Muscle of back (tissue), 11 donors: ENCODE measurements around the gene CERKL. TPM values are rescaled to one million over a fixed set of nuclear protein-coding genes. Genes with fewer than 3 reads are reported as not detected.

Experiments used
- DNase-seq, 3 donors: peaks; one replicate each; pipeline versions ENCODE4 v3.0.0 to v3.0.0-alpha.2; 2013
- polyA plus RNA-seq, 10 donors: library from polyadenylated mRNA; unstranded; fragments of 120-200 nt; gene quantifications; one replicate each; pipeline ENCODE4 v1.2.1, GENCODE V29; 2013; ENCODE audit not compliant: insufficient read length in 10 of 10

The CERKL gene
- polyA plus RNA-seq, 10 donors, result 5.7 to 11.2 (median 8.3) TPM

DNA sequence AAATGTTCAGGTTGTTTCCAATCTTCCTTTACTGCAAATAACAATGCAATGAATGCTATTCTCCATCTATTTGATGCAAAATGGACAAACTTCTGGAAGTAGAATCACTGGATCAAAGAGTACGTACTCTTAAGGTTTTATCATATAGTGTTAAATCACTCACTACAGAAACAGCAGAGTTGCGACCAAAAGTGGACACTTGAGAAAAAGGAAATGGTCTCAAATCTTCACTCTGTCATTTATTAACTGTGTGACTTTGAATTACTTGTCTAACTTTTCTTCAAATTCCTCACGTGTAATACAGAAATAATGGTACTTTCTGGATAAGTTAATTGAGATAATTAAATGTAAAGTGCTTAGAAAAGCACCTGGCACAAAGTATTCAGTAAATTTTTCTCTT is 78.1 kb downstream of the CERKL start:
- DNase-seq, result no peak

DNA sequence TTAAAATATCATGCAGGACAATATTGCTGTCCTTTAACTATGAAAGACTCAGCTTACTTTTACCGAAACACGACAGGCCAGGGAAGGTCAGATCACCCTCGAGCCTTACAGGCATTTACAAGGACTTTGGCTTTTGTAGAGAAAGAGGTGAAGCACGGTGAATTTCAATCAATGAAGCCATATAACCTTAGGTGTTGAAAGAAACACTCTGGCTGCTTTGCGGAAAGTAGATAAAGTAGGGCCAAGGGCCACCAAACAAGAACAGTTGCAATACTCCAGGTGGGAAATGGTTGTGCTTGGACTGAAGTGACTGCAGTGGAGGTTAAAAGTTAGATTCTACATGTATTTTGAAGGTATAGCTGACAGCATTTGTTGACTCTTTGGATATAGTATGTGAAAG is 80.5 kb downstream of the CERKL start:
- no peak for DNase-seq

DNA sequence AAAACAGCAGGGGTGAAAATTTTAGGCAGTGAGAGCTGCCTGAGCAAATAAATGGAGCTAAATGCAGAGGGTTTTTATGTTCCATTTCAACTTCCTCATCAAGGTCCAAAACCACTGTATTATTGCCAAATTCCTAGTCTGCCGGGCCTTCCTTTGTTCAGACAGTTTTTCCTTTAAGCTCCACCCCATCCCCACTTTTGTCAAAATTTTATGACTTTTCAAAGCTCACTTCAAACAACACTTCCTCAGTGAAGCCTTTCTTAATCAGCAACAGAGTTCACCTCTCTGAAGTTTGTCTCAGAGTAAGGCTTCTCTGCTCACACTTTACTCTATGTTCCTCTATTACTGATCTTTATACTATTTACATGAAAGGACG is 81.3 kb downstream of the CERKL start:
- DNase-seq, result no peak

DNA sequence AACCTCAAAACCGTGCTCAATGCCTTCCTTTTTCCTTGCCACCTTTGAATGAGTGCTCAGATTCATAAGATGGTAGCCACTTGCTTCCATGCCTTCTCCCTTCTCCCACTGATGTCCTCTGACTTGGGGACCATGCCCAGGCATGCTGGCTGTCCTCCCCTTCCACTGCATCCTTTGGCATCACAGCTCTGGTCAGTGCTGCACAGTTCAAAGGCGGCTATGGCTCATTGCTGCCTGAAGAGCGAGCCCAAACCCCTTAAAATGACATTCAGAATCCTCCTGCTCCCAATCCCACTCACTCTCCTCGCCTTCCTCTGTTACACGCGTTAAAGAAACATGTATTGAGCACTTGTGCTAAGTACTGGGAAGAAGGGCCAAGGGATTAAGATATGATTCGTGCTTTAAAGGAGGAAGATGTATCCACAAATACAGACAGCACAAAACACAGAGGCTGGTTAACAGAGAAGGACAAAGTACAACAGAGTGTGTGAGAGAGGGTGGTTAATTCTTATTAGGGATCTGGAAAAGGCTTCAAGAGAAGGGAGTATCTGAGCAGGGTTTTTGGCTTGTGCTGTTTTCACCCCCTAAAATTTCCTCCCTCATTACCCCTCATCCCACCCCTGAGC is 81.8 kb downstream of the CERKL start:
- DNase-seq, result no peak

DNA sequence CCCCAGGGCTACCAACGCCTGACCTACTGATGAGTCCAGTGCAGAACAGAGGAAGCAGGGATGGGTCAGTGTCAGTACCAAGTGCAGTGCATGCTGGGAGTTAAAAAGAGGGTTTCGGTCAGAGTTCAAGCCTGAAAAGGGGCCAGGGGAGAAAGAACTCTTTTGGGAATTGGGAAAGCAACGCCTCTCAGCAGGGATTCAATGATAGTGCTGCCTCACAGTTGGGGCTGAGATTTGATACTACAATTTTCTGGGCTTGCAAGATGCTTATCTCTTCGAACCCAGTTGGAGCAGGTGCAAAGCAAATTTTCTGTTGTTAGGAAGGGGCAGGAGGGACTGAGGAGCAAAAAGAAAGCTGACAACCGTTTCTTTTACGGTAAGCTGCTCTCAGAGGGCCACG is 82.6 kb downstream of the CERKL start:
- DNase-seq, result no peak

DNA sequence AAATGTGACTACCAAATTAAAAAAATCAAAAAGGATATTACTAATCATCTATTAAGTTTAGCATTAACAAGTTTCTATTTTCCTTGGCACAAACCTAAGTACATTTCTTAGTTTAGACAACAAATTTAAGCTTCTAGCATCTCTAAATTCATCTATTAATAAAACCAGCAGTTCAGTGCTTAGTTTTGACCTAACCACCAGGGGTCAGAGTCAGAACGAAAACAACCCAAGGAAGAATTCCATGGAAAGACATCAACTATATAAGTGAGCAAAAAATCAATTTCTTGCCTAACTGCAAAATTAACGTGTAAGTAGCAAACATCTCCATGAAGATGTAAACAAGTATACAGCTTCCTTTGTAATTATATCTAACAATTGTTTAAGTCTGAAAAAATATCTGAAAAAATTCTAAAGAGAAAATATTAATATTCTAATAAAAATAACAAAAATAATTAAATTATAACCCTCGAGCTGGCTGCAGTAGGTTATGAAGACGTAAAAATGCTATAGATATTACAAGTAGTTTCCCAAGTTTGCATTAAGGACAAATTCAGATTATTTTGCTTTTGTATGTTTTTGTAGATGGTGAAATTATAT is 83.7 kb downstream of the CERKL start:
- peak; percentile 7 to 21 (median 16) for DNase-seq

DNA sequence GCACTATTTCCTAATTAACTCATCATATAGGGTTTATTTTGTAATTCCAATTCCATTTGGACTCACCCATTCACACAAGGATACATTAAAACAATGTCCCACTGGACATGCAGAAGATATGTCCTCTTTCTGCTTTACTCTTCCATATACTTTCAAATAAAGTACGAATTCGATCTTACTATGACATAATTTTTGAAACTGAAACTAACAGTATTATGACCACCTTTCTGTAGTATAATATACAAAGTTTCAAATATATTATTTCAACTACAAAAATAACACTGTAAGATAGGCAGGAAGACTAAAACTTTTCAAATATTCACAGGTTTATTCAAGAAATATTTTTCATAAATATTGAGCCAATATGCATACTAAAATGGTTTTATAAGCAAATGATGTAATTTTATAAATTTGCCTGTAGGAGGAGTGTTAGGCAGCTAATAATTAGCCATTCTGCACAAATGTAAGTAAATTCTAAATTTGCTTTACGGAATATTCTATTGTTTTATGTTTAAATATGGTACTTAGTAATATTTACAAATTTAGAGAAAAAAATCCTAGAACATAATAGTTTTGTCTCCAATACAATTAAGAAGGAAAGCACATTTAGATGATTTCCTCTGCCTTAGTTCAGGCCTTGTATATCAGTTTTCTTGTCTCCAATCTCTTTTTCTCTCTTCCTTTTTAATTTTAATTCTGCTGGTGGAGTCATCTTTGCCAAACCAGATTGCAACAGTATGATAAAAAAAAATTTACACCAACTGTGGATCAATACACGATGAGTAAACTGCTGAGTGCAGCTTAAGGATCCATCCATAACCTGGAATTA is 85.9 kb downstream of the CERKL start:
- DNase-seq, result no peak

DNA sequence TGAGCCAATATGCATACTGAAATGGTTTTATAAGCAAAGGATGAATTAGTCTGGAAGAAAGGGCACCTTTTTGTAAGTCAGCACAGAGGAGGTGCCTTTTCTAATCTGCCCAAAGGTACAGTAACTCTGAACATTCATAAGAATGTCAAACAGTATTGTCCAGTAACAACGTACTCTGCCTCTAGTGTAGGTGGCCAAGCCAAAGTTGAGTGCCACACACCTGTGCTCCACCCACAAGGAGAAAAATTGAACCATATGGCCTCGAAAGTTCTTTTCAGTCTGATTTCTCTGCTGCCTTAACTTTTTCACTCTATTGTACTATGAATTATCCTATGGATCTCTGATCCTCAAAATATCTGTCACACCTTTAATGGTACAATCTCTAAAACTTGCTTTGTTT is 86.8 kb downstream of the CERKL start:
- DNase-seq, result no peak

DNA sequence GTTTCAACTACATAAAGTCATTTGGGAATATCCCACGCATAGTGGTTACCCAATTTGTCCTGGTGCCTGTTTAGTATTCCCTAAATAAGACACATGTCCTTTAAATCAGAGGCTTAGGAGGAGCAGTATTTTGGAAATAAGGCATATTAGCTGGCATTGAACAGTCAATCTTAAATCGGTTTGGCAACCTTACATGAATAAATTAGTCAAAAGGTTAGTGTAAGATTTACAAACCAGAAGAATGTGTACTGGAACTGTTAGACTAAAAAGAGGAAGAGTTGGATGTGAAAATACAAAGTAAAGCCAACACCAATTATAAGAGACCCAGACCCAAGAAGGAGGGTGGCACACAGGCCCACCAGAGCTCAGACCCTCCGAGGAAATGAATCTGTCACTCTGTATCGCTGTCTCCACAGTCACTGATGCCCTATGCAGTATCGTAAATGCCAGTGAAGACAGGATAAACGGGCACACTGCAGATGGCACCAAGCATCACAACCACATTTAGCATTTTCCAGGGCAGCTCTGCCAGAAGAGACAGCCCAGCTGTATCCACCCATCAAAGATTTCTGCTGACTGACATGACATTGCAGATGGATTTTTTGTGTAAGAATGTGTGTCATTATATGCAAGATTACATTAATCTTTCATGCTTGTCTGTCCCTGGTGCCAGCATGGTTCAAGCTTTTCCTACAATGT is 90.4 kb downstream of the CERKL start:
- peak in 2 of 3 donors; percentile 5 to 21 for DNase-seq

DNA sequence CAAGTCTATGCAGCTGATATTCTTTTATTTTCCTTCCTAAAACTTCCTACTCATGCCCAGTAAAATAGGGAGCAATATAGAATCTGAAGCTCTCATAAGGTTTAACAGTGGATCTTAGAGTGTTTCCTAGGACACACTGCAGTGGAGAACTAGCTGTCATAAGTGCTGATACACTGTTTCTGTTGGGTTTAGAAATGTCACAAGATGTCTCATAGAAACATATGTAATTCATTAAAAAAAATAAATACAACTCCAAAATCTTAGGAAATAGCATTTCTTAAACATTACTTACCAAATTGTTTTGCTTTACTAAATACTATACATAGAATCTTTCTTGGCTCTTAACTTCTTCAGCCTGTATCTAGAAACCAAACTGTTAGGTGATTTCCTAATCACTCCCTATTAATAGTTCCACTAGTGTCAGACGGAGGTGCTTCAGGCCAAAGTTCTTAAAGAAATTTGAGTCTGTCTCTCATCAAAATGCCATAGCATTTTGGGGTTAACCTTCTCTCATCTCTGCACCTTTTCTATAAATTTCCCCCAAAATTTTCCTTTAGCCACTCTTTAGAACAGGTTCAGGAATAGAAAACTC is 93.7 kb downstream of the CERKL start:
- DNase-seq, result no peak

DNA sequence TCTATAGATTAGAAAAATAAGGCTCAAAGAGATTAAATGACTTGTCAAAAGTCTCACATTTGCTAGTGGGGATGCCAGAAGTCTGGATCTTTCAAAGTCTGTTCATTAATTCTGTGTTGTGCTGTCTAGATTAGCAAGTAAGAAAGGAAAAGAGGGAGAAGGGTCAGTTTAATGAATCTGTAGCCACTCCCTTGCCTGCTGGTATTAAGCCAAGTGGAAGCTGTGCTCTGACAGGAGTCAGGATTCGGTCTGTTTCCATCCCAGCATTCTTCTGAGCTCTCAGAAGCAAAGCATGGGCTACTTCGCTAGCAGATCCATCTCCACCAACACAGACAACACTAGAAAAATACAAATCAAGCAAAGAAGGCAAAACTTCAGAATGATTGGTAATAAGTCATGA is 98.5 kb downstream of the CERKL start:
- no peak for DNase-seq

DNA sequence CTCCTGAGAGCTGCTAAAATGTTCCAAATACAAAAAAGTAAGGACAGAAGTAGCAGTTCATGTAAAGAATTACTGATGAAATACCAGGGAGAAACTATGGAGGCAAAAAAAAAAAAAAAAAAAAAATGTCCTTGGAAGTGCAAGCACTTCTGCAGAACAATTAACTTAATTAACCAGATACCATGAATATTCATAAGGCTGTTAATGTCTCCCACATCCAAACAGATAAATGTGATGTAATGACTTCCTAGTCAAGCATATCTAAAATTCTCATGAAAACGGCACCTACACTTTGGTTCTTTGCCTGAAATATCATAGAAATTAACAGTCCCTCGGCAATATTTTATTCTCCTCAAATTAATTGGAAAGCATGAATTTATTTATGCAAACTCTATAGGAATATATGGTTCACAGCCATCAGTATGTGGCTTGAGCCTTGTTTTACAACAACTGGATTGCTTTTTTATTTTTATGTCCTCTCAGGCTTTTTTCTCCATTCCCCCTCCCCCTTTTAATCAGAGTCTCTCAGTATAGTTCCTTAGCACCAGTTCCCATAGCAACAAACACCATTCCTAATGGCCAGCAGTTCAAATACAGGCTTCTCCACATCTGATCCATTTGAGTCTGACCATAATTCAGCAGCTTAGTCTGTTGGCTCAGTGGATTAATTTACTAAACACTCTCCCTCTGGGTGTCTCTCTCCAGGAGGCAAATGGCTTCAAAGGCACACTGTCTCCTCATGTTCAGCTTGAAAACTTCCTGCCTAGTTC is 102.7 kb downstream of the CERKL start:
- no peak for DNase-seq

DNA sequence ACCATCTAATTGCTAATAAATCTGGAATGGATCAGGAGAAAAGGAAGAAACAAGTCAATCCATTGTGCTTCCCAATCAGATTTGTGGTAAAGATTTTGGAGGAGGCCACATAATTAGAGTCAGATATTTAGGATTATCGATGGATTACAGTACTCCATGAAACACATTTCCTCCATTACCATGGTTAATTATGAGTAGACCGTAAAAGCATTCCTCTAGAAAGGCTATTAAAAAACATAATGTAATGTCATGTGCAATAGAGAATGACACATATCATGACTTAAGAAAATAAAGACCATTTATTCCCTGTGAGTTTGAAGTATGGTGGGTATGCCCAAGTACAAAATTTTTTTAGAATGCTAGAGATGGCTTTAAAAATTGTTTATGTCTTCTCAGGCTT is 103.7 kb downstream of the CERKL start:
- no peak for DNase-seq

DNA sequence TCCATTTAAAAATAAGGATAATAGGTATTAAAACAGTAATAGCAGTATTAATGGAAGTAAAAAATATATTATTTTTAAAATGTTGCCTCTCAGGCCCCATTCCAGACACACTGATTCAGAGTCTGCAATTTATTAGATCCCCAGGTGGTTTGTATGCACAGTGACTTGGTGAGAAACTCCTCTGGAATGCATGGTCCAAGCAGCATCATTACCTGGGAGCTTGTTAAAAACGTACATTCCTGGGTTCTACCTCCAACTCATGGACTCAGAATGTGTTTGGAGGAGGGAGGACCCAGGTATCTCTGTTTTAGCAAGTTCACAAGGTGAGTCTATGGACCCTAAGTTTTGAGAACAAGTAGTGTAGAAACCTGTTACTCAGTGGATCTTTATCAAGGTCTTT is 104.1 kb downstream of the CERKL start:
- DNase-seq, result no peak

DNA sequence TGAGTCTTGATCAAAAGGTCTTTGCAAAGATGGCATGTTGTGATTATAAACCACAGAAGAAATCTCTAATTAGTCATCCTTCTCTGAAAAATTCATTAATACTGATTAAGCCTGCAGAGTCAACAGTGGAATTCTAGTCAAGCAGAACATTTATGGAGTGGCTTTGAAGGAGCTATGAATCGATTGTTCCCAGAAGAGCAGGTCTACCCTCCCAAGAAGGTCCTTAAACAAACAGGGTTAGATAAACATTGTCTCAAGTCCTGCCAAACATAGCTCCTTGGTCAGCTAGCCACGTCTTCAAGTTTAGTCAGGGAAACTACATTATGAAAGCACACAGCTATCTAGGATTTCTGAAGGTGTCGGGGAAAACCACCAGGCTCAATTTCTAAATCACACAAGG is 110.8 kb downstream of the CERKL start:
- no peak for DNase-seq

DNA sequence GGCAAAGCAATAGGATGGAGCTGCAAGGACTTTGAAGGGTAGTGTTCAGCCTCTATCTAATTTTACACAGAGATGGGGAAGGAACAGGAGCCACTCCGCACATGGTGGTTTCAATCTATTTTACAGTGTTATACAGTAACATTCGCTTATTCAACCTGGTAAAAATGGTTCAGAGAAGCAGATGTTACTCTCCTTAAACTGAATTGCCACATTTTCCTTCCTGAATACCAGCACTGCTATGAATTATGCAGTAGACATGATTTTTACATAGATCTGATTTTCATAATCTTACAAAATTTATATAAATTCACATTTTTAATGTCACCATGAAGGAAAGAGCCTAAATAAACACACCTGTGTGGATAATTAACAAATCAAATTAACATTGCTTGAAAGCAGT is 114.7 kb downstream of the CERKL start:
- no peak for DNase-seq

DNA sequence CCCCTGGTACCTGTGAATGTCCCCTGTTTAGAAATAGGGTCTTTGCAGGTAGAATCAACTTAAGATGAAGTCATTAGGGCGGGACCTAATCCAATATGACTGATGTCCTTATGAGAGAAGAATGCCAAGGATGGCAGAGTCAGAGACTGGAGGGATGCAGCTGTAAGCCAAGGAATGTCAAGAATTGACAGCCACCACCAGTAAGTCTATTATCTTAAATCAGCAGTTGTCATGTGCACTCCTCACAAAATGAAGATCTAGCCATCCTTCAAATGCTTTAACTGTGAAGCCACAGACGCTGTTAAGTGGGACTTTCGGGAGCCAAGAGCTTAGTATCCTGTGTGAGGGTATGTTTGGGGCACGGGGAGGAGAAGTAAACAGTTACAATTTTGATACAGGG is 116.5 kb downstream of the CERKL start:
- DNase-seq, result no peak

DNA sequence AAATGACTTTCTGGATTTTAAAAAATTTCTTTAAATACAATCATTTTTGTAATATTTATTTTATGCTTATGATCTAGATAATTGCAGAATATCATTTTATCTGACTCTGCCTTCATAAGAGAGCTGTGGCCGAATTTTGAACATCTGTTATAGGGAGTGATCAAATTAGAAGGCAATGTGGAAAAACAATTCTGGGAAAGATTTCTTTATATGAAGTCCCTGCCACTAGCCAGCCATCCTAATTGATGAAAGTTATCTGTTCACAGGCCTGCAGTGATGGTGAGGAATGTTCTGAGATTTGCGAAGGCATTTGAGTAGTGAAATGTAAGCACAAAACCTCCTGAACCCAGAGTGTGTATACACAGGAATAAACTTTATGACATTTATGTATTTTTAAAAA is 120.2 kb downstream of the CERKL start:
- no peak for DNase-seq

DNA sequence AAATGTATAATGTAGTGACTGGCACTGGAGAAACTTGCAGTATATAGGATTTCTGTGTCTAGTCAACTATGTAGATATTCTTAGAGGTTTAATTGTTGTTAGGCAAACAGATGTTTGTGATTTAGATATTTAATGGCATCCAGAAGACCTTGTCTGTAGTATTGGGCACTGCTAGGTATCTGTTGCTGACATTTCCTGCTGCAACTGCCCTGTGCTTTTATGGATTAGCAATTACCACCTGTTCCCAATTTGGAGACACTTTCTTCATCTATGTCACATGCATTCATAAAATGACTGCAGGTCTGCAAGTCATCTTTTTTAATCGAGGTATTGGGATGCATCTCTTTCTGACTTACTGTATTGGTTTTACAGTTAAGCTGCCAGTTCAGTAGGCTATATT is 128.5 kb downstream of the CERKL start:
- no peak for DNase-seq

DNA sequence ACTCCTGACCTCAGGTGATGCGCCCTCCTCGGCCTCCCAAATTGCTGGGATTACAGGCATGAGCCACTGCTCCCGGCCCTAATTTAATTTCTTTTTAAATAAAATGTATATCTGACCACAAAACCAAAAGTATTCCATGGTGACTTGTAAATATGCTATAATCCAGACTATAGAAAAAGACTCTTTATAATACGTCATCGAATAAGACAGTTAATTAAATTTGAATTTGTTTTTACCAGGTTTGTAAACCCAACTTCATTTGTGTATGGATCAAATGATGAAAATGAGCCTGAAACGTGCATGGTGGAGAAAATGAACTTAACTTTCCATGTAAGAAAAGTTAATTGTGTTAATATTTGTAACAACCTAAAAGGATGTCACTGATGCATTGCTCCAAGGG is 129.8 kb downstream of the CERKL start:
- DNase-seq, result no peak

DNA sequence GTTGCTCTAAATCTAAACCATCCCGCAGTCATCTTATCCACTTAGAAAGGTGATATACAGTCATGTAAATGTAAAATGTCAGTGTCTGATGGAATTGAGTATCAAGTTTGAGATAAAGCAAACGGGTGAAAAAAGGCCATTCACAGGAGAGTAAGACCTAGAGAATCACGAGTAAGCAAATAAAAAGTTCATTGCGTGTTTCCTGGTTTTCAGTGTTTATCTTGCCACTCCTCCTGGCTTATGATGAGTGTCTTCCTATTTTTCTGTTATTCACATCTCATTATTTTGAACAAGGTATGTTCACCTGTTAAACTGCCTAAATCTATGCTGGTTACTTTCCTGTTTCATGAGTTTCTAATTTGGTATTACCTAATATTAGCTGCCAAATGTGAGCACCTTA is 130.9 kb downstream of the CERKL start:
- DNase-seq, result no peak

DNA sequence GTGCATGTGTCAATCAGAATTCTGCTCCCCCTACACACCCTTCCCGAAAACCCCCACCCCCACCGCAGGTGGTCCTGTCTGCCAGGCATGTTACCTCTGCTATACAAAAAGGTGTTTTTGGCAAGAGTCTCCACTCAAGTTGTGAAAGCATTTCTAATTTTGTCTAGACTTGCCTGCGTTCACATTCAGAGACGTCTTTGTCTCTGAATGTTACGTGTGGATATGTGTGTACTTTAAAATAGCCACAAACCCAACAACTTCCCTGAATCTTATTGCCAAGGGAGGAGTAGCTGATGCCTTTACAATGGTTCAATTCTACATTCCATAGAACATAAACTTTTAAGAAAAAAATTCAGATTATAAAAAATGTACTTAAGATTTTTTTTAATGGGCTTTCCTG is 133.1 kb downstream of the CERKL start:
- no peak for DNase-seq
